ENCODE measurements around the gene CLEC18C.
"Not testable (repeated sequence)": the region's sequence is repeated elsewhere in the genome, so short reads cannot be mapped to it uniquely, and the experiment has no call there.

Gene CLEC18C

DNA sequence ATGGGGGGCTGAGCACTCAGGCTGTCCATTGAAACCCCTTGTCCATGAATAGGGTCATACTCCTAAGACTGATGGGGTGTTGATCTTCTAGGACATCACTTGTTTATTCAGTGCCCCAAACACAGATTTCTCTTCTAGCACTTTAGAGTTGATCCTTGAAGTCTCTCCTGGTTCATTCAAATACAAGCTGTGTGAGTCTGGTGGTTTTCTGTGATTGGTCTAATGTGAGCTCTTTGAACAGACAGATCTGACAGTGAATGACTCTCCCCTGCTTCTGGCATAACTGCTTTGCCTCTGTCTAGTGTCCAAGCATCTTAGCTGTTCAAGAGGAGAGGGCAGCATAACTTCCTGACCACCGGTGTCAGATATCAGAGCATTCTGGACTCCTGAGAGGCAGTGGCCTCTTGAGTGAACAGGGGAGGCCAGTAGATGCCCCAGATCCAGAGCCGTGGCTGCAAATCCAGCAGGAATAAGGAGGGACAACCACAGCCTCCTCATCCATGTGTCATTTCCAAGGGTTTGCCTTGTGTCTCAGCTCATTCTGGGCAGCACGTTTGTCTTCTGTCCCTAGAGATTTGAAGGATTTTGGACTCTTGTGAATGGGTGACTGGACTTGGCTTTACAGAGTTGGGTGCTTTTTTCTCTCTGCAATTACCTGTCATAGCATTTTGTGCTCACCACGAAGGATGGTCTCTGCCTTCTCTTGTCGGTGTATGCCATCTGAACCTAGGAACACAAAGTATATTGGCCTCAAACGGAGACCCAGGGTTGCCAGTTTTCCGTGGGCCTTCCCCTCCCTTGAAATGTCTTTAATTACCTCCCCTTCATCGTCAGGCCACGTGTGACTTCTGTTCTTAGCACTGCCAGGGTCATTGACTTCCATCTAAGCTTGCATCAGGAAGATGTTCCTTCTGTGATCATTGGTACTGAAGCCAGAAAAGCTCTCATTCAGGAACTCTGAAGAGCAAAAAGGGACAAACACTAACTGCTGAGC is 13.9 kb upstream of the CLEC18C start:
- DNase-seq = no peak

DNA sequence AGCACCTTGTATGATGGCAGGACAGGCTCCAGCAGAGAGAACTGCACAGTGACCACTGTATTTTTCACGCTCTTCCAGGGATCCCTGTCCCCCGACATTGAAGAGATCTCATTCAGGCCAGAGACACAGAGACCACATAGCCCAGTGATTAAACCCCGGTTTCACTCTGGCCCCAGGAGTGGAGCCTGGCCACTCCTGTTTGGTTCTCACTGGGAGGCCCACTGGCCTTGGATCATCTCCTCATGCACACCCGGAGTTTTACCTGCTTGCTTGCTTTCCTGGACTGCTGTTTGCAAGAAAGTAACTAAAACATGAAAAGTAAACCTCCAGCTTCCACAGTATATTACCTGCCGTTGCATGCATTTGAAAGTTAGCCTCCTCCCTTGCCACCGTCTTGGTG is 13.2 kb upstream of the CLEC18C start:
- DNase-seq = no peak

DNA sequence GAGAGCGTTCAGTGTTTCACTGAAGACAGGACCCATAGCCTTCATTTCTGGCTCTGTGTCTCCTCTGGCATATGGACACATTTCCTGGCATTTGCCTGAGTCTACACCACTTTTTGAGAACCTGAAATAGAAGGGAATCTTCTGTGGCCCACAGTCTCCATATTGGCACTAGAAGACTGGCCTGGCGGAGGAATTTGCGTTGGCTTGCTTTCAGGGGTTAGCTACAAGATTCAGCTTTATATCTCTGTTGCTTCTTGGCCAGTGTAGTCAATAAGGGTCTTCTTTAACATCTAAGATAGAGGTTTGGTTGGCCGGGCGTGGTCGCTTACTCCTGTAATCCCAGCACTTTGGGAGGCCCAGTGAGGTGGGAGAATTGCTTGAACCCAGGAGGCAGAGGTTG is 12.8 kb upstream of the CLEC18C start:
- DNase-seq = no peak

DNA sequence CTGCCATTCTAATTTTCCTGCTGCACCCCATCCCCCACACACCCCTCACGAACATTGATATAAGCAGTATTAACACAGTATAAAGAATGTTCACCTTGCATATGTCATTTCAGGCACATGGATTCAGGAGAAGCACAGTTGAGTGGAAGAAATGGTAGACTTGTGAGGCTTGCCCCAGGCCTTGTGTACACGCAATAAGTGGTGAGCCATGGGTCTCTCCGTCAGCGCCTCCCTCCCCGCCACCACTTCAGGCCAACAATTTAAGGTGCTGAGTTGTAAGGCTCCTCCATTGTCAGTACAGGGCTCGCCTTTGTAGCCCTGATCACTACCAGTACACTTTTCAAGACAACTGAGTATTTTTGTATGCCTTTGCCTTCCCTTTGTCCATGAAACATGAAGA is 12.2 kb upstream of the CLEC18C start:
- DNase-seq = no peak

DNA sequence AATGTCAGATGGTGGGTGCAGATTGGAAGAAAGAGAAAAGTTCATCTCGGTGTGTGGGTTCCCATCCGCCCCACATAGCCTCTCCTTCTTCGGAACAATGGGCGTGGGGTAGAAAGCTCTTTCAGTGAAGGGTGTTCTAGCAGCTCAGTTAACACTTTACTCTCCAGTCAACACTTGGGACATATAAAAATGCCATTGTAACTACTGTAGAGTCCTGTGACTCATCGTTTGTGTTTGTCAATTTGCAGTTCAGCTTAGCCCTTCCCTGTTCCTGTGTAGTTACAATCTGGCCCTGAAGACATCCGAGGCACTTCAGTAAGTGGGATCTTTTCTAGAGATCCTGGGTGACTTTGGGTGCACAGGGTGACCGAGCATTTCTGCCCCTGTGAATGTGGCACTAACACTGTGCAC is 11.5 kb upstream of the CLEC18C start:
- DNase-seq = no peak

DNA sequence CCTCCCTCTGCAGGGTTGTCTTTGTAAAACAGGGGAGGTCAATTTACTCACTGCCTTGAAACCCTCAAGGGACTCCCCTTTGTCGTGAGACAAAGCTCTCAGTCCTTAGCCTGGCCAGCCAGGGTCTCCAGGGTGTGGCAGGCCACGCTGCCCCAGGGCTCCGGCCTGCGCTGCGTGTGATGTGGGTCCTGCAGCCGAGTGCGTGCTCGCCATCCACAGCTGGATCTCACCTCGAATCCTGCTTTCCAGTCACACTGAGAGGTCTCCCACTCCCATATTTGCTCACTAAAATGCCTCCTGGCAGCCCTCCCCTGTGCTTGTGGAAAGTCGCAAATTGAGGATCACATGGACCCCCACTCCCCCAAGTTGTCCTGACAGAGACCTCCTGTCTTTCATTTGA is 10.0 kb upstream of the CLEC18C start:
- DNase-seq = no peak

DNA sequence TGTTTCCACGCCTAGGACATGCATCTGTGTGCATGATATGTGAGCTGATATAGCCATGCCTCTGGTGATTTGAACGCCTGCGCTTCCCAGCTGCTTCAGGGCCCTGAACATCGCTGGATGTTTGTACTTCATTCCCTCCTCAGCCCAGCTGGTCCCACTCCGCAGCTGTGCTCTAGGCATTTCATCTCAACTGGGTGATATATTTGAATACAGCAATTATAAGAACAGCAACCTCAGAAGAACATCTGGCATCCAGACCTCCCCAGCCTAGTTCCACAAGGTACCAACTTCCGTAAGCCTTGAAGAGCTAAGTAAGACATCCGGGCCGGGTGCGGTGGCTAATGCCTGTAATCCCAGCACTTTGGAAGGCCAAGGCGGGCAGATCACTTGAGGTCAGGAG is 6.9 kb upstream of the CLEC18C start:
- DNase-seq = not testable (repeated sequence)

DNA sequence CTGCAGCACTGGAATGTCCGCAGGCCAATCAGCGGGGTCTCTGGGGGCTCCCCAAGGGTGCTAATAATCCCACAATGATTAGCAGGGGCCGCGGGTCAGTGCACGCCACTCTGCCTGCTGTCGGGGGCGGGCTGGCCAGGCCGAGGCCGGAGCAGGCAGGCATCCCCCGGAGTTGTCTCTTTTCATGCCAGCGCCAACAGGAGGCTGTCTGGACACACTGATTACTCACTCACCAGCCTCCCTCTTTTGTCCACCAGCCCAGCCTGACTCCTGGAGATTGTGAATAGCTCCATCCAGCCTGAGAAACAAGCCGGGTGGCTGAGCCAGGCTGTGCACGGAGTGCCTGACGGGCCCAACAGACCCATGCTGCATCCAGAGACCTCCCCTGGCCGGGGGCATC is 329 bp downstream of the CLEC18C start:
- not testable (repeated sequence) for DNase-seq

DNA sequence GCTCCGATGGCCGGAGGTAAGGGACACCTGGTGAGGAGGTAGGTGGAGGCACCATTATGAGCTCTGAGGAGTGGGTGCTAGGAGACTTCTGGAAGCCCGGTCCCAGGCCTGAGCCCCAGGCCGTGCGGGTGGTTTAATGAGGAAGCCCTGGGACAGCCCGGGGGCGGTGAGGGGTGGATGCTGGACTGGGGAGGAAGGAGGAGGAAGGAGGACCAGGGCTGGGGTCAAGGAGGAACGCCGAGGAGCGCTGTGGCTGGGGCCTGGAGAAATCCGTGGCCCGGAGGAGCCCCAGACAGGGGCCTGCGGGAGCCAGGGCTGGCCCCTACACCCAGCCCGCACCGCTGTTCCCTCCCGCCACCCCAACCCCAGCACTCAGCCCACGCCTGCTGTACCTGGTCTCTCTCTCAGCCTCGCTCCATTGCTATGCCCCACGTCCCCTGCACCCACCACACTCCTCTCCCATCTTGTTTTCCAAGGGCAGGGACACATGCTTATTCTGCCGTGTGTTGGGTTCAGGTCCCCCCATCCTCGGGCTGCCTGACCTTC is 873 bp downstream of the CLEC18C start:
- not testable (repeated sequence) for DNase-seq

DNA sequence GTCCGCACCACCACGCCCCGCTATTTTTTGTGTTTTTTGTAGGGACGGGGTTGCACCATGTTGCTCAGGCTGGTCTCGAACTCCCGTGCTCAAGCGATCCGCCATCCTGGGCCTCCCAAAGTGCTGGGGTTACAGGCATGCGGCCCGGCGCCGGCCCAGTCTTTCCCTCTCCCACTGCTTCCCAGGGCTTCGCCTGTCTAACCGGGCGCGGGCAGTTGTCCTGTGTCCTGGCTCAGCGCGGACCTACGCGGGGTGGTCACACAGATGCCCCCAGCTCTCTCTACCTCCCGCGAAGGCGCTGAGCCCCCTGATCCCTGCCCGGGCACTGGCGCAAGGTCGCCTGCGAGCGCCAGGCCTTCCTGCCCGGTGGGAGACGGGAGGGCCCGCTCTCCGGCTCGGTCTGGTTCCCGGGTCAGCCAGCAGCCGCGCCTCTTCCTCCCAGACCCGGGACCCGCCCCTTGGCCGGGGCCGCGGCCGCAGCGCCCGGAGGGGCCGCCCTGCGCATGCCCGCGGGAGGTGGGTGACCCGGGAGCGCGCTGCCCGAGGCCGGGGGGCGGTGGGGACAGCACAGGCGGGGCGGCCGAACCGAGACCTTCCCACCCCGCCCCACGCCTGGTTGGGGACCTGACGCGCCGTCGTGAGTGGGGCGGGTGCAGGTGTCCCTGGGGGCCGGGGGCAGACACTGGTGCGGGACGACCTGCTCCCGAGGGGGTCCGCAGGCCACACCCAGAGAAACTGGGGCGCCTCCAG is 14.4 kb downstream of the CLEC18C start:
- DNase-seq = not testable (repeated sequence)

DNA sequence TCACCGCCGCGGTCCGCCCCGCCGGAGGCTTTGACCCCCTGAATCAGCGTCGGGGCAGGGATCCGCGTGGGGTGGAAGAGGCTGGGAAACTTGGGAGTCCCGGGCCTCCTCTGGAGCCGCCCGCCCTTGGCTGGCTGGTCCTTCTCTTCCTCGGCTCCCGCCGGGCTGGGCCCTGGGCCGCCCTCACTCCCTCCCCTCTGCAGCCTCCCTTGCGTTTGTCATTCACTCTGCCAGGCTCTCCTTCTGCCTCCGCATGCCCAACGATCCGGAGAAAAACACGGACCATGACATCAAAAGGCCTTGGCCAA is 15.0 kb downstream of the CLEC18C start:
- not testable (repeated sequence) for DNase-seq

DNA sequence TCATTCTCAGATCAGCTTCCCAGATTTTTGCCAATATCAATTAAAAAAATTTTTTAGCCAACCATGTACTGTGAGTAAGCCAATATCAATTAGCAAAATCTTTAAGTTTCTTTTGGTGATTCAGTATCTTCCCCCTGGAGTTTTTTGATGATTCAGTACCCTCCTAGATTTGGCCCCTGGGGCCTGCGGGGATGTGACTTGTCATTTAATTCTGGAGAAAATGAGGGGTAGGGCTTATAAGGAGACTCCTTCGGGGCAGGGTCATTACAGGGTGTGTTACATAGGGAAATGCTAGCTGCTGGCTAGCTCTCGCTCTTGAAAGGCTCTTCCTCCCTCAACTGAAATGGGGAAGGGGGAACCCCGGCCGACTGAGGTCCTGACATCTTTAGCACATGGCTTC is 17.0 kb downstream of the CLEC18C start:
- DNase-seq = not testable (repeated sequence)

DNA sequence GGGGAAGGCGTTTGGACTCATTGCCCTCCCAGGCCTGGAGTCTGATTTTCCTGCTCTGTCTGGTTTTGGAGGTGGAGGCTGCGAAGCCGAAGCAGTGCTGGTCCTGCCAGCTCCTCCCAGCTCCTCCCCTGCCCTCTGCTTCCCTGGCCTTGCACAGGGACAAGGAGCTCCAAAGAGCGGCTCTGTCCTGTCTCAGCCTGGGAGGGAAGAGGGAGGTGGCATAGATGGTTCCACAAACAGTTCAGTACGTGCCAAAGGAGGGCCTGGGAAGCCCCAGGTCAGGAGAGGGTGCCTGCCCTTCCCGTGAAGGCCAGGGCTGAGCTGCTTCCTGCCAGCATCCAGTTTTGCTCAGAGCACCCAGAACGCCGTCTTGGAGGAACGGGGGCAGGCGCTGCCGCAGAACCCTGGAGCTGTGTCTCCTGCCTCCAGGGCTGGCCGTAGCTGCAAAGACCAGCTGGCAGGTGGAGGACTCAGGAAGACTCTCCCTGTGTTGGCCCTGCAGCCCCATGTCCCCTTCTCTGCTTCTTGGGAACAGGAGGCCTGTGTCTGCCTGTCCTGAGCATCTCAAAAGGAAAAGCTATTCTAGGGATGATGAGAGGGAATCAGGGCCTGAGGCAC is 23.2 kb downstream of the CLEC18C start:
- DNase-seq = not testable (repeated sequence)

DNA sequence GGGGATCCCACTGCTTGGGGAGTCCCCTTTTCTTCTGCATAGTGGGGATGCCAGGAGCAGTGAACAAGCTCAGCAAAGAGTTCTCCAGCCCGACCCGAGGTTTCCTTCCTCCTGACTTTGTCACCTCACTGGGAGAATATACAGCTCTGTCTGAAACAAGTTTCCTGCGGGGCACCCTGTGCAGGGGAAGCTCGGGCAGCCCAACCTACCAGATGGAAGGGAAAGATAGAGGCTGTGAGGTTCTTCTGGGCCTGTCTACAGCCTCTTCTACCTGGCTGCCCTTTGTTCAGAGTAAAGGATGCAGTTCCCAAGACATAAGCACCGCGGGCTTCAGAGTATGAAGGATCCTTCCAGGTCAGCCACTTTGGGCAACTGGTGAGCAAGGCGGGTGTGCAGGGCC is 24.0 kb downstream of the CLEC18C start:
- DNase-seq = not testable (repeated sequence)

DNA sequence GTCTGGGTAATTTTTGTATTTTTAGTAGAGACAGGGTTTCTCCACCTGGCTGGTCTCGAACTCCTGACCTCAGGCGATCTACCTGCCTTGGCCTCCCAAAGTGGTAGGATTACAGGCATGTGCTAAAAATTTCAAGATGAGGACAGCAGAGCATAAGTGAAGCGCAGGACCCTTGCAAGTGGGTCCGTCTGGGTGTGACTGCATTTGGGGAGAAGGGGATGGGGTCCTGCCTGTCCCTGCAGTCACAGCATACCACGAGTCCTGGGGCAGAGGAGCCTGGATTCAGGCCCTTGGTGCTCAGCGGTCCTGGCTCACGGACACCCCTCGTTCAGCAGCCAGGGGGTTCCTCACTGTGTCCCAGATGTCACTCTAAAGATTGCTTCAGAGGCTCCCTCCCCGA is 24.6 kb downstream of the CLEC18C start:
- not testable (repeated sequence) for DNase-seq

DNA sequence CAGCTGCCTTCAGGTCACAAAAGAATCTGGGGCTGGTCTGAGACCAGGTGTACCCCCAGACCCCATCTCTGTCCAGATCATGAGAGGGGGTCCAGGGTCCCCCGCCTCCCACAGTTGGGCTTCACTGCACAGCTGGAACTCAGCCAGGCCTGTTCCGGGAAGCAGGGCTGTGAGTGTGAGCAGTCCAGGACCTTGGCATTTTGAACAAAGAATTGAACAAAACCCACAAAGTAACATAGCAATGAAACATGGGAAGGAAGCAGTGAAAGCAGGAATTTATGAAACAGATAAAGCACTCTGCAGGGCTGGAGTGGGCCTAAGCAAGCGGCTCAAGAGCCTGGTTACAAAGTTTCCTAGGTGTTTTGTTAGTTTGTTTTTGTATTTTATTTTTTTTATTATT is 25.1 kb downstream of the CLEC18C start:
- not testable (repeated sequence) for DNase-seq

DNA sequence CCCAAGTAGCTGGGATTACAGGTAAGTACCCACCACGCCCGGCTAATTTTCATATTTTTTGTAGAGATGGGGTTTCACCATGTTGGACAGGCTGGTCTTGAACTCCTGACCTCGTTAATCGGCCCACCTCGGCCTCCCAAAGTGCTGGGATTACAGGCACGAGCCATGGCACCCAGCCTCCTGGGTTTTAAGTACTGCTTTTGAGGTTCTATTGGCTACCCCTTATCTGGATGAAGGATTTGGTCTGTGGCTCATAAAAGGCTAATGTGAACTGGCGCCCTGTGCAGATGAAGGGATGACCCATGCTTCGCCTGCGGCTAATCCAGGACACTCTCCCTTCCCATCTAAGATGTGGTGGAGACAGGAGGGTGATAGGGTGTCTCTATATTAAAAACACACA is 25.6 kb downstream of the CLEC18C start:
- not testable (repeated sequence) for DNase-seq

DNA sequence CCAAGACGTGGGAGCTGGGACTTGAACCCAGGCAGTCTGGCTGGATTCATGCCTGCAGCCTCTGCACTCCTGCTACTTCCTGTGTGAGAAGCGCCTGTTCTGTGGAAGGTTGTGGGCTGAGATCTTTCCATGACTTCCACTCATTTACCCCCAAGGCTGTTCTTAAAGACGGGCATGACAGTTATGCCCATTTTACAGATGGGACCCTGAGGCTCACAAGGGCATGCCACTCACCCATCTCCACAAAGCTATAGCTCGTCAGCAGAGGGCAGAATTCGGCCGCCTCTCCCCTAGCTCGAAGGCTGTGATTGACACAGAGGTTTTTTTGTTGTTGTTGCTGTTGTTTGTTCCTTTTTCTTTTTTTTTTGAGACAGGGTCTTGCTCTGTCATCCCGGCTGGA is 26.5 kb downstream of the CLEC18C start:
- DNase-seq = not testable (repeated sequence)

DNA sequence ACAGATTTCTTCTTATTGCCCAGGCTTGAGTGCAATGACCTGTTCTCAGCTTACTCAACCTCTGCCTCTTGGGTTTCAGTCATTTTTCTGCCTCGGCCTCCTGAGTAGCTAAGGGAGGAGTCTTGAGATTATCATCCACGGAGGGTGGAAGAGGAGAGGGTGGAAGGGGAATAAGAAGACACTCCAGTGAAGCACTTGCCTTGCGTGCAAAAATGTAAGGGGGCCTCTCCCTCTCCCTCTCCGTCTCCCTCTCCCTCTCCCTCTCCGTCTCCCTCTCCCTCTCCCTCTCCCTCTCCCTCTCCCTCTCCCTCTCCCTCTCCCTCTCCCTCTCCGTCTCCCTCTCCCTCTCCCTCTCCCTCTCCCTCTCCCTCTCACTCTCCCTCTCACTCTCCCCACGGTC is 29.9 kb downstream of the CLEC18C start:
- DNase-seq = not testable (repeated sequence)

DNA sequence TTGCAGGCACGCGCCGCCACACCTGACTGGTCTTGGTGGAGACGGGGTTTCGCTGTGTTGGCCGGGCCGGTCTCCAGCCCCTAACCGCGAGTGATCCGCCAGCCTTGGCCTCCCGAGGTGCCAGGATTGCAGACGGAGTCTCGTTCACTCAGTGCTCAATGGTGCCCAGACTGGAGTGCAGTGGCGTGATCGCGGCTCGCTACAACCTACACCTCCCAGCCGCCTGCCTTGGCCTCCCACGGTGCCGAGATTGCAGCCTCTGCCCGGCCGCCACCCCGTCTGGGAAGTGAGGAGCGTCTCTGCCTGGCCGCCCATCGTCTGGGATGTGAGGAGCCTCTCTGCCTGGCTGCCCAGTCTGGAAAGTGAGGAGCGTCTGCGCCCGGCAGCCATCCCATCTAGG is 30.4 kb downstream of the CLEC18C start:
- not testable (repeated sequence) for DNase-seq

DNA sequence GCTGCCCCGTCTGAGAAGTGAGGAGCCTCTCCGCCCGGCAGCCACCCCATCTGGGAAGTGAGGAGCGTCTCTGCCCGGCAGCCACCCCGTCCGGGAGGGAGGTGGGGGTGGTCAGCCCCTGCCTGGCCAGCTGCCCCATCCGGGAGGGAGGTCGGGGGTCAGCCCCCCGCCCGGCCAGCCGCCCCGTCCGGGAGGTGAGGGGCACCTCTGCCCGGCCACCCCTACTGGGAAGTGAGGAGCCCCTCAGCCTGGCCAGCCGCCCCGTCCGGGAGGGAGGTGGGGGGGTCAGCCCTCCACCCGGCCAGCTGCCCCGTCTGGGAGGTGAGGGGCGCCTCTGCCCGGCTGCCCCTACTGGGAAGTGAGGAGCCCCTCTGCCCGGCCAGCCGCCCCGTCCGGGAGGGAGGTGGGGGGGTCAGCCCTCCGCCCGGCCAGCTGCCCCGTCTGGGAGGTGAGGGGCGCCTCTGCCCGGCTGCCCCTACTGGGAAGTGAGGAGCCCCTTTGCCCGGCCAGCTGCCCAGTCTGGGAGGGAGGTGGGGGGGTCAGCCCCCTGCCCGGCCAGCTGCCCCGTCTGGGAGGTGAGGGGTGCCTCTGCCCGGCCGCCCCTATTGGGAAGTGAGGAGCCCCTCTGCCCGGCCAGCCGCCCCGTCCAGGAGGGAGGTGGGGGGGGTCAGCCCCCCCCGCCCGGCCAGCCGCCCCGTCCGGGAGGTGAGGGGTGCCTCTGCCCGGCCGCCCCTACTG is 31.2 kb downstream of the CLEC18C start:
- DNase-seq = not testable (repeated sequence)

DNA sequence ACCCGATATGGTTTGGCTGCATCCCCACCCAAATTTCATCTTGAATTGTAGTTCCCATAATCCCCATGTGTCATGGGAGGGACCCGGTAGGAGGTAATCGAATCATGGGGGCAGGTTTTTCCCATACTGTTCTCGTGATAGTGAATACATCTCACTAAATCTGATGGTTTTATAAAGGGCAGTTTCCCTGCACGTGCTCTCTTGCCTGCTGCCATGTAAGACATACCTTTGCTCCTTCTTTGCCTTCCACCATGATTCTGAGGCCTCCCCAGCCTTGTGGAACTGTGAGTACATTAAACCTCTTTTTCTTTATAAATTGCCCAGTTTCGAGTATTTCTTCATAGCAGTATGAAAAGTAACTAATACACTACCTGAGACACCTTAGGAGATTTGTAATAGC is 32.8 kb downstream of the CLEC18C start:
- DNase-seq = not testable (repeated sequence)

All from T-helper 2 cell (primary cell).